Stimulated activated CD8-positive, alpha-beta memory T cell treated with anti-CD3 and anti-CD28 coated beads, Interleukin-12 subunit alpha, Interleukin-12 subunit beta, amount 100 ng/mL, for 24 hours (primary cell): ENCODE results near the gene SMYD4.

ENCODE experiments used
- DNase-seq: peaks from one replicate; pipeline ENCODE4 v3.0.0-alpha.2; 2020; ENCODE audit errors: extremely low read depth

The SMYD4 gene

GRCh38 chr17:1732241-1732832, 97.4 kb downstream of the SMYD4 start:
- DNase-seq = no peak

GRCh38 chr17:1731194-1731506, 98.6 kb downstream of the SMYD4 start:
- no peak for DNase-seq

DNA sequence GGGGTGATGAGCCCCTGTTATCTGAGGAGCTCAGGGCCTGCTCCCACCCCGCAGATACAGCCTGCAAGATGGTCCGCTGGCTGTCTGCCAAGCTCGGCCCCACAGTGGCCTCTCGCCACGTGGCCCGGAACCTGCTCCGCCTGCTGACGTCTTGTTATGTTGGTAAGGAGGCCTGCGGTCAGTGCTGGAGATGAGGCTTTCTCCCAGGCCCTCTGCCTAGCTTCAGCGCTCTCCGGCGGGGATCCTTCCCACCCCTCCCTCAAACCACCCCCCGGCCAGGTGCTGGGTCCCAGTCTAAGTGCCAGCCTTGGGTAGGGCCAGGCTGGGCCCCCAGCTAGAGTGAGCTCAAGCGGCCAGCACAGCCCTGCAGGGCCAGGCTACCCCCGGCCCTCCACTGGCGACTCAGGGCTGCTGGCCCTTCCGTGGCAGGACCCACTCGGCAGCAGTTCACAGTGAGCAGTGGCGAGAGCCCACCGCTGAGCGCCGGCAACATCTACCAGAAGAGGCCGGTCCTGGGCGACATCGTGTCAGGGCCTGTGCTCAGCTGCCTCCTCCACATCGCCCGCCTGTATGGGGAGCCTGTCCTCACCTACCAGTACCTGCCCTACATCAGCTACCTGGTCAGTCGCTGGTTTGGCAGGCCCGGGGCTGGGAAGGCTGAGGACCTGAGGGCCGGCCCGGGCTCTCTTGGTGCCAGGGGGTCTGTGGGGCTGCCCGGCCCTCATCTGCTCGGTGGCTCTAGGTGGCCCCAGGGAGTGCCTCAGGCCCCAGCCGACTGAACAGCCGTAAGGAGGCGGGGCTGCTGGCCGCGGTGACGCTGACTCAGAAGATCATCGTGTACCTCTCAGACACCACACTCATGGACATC, 99.1 kb downstream of the SMYD4 start:
- no peak for DNase-seq

DNA sequence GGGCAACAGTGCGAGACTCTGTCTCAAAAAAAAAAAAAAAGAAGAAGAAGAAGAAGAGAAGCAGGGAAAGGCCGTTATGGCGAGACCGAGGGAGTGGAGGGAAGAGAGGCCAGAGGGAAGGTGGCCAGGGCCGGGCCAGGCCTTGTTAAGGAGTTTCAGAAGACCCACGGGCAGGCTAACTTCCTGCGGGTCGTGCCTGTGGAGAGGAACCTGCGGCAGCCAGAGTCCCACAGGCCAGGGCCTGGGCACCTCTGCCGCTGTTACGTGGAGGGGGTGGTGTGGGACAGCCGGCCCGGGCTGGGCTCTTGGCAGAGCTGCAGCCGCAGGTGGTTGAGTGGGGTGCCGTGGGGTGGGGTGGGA, 99.8 kb downstream of the SMYD4 start:
- no peak for DNase-seq
